ENCODE results near the gene SH3RF3.
A peak's percentile ranks its signal among the peaks of the same experiment; 100 is the strongest.

The SH3RF3 gene

GRCh38 chr2:109138449-109138848 lies 9.4 kb downstream of the SH3RF3 start:
- DNase-seq (ENCODE audit: low read depth in 4 of 4, low spot score in 1 of 4) = no peak

GRCh38 chr2:109139002-109139401 lies 10.0 kb downstream of the SH3RF3 start:
- DNase-seq (ENCODE audit: low read depth in 4 of 4, low spot score in 1 of 4) = no peak

DNA sequence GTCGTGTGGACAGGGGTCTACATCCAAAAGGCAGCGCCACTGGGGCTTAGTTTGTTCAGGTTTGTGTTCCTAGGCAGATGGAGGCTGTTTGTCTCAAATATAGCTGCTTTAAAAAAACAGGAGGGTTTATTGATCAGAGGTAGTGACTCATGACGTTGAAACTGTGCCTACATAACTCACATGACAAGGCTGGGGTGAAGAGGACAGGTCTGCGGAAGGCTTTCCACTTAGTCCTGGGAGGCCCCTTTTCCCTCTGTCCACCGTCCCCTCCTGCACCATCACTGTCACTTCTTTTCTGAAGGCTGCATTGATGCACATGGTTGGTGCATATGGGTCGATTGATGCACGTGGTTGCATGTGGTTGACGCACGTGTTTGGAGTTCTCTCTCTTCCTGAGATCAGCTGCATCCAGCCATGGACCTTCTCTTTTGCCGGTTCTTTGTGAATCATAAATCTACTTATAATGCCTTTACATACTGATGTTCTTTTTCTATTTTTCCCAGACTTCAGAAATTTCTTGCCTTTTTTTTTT lies 10.9 kb downstream of the SH3RF3 start:
- no peak for DNase-seq (ENCODE audit: low read depth in 4 of 4, low spot score in 1 of 4)

DNA sequence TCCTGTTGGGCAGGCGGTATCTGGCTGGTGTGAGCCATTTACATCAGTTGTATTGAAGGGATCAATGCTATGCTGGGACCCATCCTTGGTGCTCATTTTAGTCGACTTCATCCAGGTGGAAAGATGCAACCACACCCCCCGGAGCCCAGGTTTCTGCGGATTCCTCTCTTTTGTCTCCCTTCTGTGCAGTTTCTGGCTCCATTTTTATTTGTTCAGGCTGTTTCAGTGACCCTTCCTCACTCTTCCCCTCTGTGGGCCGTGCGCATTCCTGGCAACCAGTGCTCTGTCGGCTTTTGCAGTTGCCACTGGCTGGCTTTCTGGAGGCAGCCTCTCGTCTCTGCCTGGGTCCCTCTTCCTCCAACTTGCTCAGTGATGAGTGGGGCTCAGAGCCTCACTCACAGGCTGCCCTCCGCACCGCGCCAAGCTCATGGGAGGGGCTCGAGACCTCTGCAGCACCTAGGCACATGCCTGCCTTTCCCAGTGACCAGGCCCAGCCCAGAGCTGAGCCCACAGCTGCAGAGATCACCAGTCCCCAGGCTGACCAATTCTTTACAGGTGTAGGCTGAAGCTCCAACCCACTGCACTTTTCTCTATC lies 12.1 kb downstream of the SH3RF3 start:
- no peak for DNase-seq (ENCODE audit: low read depth in 4 of 4, low spot score in 1 of 4)

GRCh38 chr2:109141727-109142283 lies 12.8 kb downstream of the SH3RF3 start:
- DNase-seq (ENCODE audit: low read depth in 4 of 4, low spot score in 1 of 4) = no peak

DNA sequence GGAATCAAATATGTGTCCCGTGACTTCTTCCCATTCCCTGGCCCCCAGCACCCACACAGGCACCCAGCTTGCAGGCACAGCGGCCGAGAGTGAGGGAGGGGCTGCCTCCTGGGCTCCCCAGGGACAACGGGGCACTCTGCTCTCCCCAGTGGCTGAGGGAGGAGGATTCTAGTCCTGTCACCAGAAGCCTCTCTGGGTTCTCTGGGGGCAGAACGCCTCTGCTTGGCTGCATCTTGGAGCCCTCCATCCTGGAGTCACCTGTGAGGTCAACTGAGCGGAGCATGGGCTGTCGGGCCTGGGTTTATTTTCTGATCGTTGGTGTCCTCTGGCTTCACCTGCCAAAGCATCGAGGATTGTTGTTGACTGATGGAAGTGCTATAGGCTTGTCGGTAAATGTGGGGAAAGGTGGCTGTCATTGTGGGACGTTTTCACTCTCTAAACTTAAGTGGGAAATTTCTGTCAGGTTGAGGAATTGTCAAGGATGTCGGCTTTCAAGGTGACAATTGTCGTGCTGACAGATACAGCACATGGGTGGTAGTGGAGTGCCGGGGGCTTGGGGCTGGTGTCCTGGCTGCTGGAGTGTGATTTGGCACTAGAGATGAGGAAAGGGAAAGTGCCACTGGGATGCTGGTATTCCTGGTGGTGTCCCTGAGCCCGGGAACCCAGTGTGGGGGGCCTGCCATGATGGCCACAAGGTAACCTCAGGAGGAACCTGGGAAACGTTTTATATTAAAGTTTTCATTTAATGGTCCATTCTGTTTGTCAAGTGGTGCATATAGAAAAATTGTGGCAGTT lies 13.6 kb downstream of the SH3RF3 start:
- DNase-seq (ENCODE audit: low read depth in 4 of 4, low spot score in 1 of 4) = no peak

DNA sequence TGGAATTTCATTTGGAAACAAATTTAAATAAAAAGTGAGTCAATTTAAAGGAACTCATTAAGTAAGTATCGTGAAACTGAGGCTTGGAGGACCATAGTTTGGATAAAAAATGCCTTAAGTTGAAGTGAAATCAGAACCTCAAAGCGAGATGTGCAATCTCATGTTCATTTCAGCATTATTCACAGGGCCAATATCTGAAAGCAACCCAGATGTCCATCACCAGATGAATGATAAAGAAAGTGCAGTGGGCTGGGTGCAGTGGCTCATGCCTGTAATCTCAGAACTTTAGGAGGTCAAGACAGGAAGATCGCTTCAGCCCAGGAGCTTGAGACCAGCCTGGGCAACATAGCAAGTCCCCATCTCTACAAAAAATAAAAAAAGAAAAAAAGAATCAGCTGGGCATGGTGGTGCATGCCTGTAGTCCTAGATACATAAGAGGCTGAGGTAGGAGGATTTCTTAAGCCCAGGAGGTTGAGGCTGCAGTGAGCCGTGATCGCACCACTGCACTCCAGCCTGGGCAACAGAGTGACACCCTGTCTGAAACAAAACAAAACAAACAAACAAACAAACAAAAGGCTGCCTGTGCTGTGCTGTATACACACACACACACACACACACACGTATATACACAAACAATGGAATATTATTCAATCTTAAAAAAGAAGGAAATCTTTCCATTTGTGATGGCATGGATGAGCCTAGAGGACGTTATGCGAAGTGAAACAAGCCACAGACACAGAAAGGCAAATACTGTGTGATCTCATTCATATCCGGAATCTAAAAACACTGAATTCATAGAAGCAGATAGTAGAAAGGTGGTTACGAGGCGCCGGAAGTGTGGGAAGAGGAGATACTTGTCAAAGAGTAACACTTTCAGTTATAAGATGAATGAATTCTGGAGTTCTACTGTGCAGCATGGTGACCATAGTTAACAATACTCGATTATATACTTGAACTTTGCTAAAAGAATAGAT lies 14.5 kb downstream of the SH3RF3 start:
- peak in 3 of 4 experiments; percentile 35 to 54 (median 53) for DNase-seq (ENCODE audit: low read depth in 4 of 4, low spot score in 1 of 4)

GRCh38 chr2:109144271-109144670 lies 15.3 kb downstream of the SH3RF3 start:
- no peak for DNase-seq (ENCODE audit: low read depth in 4 of 4, low spot score in 1 of 4)

- no peak for DNase-seq (ENCODE audit: low read depth in 4 of 4, low spot score in 1 of 4)
Measured at GRCh38 chr2:109144721-109145120, 15.7 kb downstream of the SH3RF3 start.

DNA sequence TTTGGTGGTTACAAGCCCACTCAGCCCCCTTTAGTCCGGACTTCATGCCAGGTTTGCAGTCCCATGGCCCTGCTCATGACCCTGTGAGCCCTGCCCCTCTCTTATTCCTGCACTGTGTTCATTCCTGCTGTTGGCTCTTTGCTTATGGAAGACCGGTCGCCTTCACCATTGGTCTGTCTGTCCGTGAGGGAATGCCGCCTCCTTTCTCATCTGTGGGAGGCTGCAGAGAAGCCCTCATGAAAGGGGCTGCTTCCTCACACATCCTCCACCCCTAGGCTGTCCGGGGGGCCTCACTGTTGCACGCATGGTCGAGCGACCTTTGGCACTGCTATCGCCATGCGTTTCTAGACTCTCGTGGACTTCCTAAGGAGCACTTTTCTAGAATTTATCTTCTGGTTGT lies 16.3 kb downstream of the SH3RF3 start:
- DNase-seq (ENCODE audit: low read depth in 4 of 4, low spot score in 1 of 4) = no peak

DNA sequence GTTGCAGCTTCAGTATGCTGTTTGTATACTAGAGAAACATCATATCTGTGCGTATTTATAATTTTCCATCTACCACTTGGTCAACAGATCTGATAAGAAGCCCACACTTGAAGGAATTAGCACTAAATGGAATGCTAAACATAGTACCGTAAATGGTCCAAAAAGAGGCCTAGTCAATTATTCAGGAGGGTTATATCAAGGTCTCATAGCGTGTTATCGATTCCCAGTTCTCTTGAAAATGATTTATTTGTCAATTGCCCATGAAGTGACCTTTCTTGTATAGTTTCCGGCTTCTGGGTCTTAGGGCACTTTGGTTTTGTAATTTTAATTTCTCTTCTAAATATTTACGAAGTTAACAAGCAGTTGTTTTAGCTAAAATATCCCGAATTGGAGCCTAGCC lies 18.4 kb downstream of the SH3RF3 start:
- no peak for DNase-seq (ENCODE audit: low read depth in 4 of 4, low spot score in 1 of 4)

DNA sequence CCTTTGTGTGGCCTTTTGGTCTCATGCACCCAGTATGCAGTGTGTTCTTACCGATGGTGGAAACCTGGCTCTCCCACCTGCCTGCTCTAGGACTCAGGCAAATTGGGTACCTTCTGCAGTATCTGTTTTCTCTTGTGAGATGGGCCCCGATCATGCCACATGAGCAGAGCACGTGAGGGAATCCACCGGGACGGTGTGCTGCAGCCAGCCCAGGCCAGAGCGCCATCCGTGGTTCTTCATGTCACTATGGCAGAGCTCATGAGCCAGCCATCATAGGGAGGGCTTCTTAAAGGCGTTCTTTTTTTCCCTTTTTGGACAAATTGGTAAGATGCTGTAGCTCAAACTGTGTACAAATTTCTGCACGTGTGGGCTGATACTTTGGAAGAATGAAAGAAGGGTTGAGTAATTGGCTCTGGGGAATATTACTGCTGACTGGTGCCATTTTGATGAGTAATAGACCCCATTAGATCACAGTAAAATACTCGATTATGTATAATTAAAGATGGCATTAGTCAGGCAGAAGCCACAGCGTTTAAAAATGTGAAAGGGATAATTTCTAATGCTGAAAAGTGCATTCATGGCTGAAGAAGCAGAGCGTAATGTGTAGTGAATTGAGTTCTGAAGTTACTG lies 19.2 kb downstream of the SH3RF3 start:
- no peak for DNase-seq (ENCODE audit: low read depth in 4 of 4, low spot score in 1 of 4)

DNA sequence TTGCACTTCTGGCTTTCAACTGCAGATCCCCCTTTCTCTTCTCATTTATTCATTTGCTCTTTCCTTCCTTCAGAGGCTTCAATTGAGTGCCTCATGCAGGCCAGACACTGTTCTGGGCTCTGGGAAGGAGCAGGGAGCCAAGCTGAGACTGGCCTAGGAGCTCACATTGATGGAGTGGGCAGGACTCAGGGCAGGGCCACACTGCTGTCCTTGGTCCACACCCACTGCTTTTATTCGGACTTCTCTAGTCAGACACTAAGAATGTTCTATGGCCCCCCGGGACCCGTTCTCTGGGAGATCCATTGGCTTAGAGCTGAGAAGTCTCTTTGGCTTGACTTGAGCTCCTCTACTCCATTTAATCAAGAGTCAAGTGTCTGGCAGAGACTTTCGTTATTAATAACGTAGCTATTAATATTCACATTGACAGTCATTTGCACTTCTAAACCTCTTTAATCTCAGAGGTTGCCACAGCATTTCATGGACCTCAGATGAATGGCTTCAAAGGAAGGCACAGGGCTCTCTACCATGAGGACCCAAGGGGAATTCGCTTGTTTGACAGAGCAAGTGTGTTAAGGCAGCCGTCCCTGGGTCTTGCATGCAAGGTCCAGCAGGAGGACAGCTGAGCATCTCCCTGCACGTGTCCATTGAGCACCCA lies 20.1 kb downstream of the SH3RF3 start:
- no peak for DNase-seq (ENCODE audit: low read depth in 4 of 4, low spot score in 1 of 4)

- DNase-seq (ENCODE audit: low read depth in 4 of 4, low spot score in 1 of 4) = no peak
Measured at GRCh38 chr2:109150559-109150958, 21.6 kb downstream of the SH3RF3 start.

DNA sequence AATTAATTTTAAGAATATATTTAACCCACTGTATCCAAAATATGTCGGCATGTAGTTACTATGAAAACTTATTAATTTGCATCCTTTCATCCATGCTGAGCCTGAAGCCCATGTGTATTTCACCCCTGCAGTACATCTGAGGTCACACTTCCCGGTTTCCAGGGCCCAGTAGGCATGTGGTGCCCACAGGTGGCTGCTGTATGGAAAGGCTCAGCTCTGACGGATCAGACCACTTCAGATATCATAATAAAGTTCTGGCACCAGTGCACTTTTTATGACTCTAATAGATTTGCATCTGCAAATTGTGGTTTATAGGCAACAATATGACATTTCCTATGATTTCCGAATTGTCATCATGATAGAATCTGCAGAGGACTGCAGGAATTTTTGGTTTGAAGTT lies 22.5 kb downstream of the SH3RF3 start:
- no peak for DNase-seq (ENCODE audit: low read depth in 4 of 4, low spot score in 1 of 4)

- DNase-seq (ENCODE audit: low read depth in 4 of 4, low spot score in 1 of 4) = no peak
Measured at GRCh38 chr2:109153005-109153784, 24.2 kb downstream of the SH3RF3 start.

DNA sequence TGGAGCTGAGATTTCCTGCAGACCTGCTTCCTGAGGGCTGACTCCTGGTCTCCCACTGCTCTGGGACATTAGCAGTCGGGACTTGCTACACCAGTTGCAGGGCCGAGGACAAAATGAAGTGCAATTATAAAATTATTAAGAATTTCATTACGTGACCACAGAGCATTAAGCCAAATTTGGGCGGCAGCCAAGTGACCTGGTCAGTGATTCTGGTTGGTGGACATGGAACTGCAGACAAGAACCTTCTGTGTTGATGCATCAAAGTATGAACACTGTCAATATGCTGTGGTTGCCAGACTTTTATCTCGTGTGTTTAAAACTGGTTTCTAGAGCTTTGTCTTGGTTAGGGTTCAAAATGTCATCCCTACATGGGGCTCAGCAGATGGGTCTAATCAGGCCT lies 24.8 kb downstream of the SH3RF3 start:
- no peak for DNase-seq (ENCODE audit: low read depth in 4 of 4, low spot score in 1 of 4)

- DNase-seq (ENCODE audit: low read depth in 4 of 4, low spot score in 1 of 4) = no peak
Measured at GRCh38 chr2:109154226-109154625, 25.2 kb downstream of the SH3RF3 start.
